GM19193 (cell line): ENCODE results near the gene P4HA2.

Experiments
- POLR2A ChIP-seq: IDR thresholded peaks from 4 replicates; pipeline ENCODE4 v1.6.1; 2011; ENCODE audit not compliant: insufficient read depth, insufficient read length; ENCODE audit errors: extremely low read depth

P4HA2 gene

GRCh38 chr5:132226516-132227234, 978 bp downstream of the P4HA2 start:
- TF ChIP-seq POLR2A: no peak

- no peak for TF ChIP-seq POLR2A
Measured at GRCh38 chr5:132225165-132226032, 2.3 kb downstream of the P4HA2 start.

GRCh38 chr5:132224716-132225115, 2.9 kb downstream of the P4HA2 start:
- no peak for TF ChIP-seq POLR2A

GRCh38 chr5:132223861-132224260, 3.8 kb downstream of the P4HA2 start:
- TF ChIP-seq POLR2A: no peak

- no peak for TF ChIP-seq POLR2A
Measured at GRCh38 chr5:132222649-132223038, 5.0 kb downstream of the P4HA2 start.

GRCh38 chr5:132221781-132222648, 5.6 kb downstream of the P4HA2 start:
- no peak for TF ChIP-seq POLR2A

GRCh38 chr5:132220491-132220890, 7.2 kb downstream of the P4HA2 start:
- TF ChIP-seq POLR2A: no peak

- no peak for TF ChIP-seq POLR2A
Measured at GRCh38 chr5:132219981-132220380, 7.7 kb downstream of the P4HA2 start.

GRCh38 chr5:132219289-132219970, 8.2 kb downstream of the P4HA2 start:
- TF ChIP-seq POLR2A: no peak

GRCh38 chr5:132218321-132218720, 9.3 kb downstream of the P4HA2 start:
- no peak for TF ChIP-seq POLR2A

GRCh38 chr5:132215329-132215728, 12.3 kb downstream of the P4HA2 start:
- no peak for TF ChIP-seq POLR2A

GRCh38 chr5:132214491-132214890, 13.2 kb downstream of the P4HA2 start:
- TF ChIP-seq POLR2A: no peak

GRCh38 chr5:132213666-132214065, 14.0 kb downstream of the P4HA2 start:
- no peak for TF ChIP-seq POLR2A

- no peak for TF ChIP-seq POLR2A
Measured at GRCh38 chr5:132211787-132212186, 15.9 kb downstream of the P4HA2 start.
